ENCODE measurements around the gene ASPG. TPM values are rescaled to one million over a fixed set of nuclear protein-coding genes. Genes with fewer than 3 reads are reported as not detected.

The ASPG gene
- polyA plus RNA-seq, 1 donor (not counting 4 experiments of a cell fraction or from before 2014, with no cell fraction given) = 0.10 TPM

- Histone ChIP-seq H3K27ac (ENCODE audit: control insufficient read depth, insufficient read depth, low read length) (no peak overlapping the region), H3K9me1 (ENCODE audit: control insufficient read depth, extremely low read depth, insufficient read depth, low read length) (no peaks in the 10 kb centered on the region), H4K20me1 (ENCODE audit: control insufficient read depth, extremely low read depth, insufficient read depth, low read length) (no peaks in the 10 kb centered on the region), H3K4me3 (ENCODE audit: control insufficient read depth in 2 of 3, extremely low read depth in 1 of 3, insufficient read depth in 2 of 3, low read depth in 1 of 3, low read length in 3 of 3) (no peak overlapping the region), H3K27me3 (ENCODE audit: control insufficient read depth, extremely low read depth, insufficient read depth, low read length) (peaks cover 7% of the 10 kb centered on the region), H3K79me2 (ENCODE audit: control insufficient read depth, insufficient read depth, low read length) (no peaks in the 10 kb centered on the region), H3K9ac (ENCODE audit: control insufficient read depth, extremely low read depth, insufficient read depth, low read length) (no peak overlapping the region), H2AFZ (ENCODE audit: control insufficient read depth, low read length) (peak overlapping the region; percentile 40), H3K36me3 (ENCODE audit: control insufficient read depth in 2 of 2, extremely low read depth in 1 of 2, insufficient read depth in 2 of 2, low read length in 2 of 2) (no peaks in the 10 kb centered on the region), H3K4me1 (ENCODE audit: control insufficient read depth, extremely low read depth, insufficient read depth, low read length) (no peaks in the 10 kb centered on the region), H3K9me3 (ENCODE audit: control insufficient read depth, low read depth, low read length) (no peaks in the 10 kb centered on the region), H3K4me2 (ENCODE audit: control insufficient read depth, extremely low read depth, insufficient read depth, low read depth, low read length) (peak overlapping the region; percentile 22)
- DNase-seq (ENCODE audit: low read depth, low spot score) (peak; percentile 76), FAIRE-seq (peak; percentile 92)
- dilution Hi-C loops (cut with MboI; ENCODE audit: extremely low pct_ligation_motif_present, low sequenced_read_pairs) = no loop called here
- TF ChIP-seq CTCF (optimal IDR thresholded peaks at IDR 0.05 in 1 of 3, IDR thresholded peaks at IDR 0.05 in 1 of 3, conservative IDR thresholded peaks at IDR 0.05 in 1 of 3; ENCODE audit: extremely low read depth in 1 of 3, insufficient read depth in 2 of 3, low read length in 3 of 3) (peak; percentile 100), EZH2 (IDR thresholded peaks at IDR 0.05; ENCODE audit: low read length) (no peak)
Measured at GRCh38 chr14:104078031-104078455, 7.5 kb upstream of the ASPG start.

- FAIRE-seq = no peak
- H3K4me3 ChIP-seq (ENCODE audit: control insufficient read depth in 2 of 3, extremely low read depth in 1 of 3, insufficient read depth in 2 of 3, low read depth in 1 of 3, low read length in 3 of 3) = no peak overlapping the region
- H3K4me2 ChIP-seq (ENCODE audit: control insufficient read depth, extremely low read depth, insufficient read depth, low read depth, low read length) = no peak overlapping the region
- H3K9me3 ChIP-seq (ENCODE audit: control insufficient read depth, low read depth, low read length) = no peaks in the 10 kb centered on the region
- H3K27me3 ChIP-seq (ENCODE audit: control insufficient read depth, extremely low read depth, insufficient read depth, low read length) = peaks cover 16% of the 10 kb centered on the region
- no peaks in the 10 kb centered on the region for H4K20me1 ChIP-seq (ENCODE audit: control insufficient read depth, extremely low read depth, insufficient read depth, low read length)
- no peak for DNase-seq (ENCODE audit: low read depth, low spot score)
- H3K79me2 ChIP-seq (ENCODE audit: control insufficient read depth, insufficient read depth, low read length) = no peaks in the 10 kb centered on the region
- no peaks in the 10 kb centered on the region for H3K9me1 ChIP-seq (ENCODE audit: control insufficient read depth, extremely low read depth, insufficient read depth, low read length)
- H3K4me1 ChIP-seq (ENCODE audit: control insufficient read depth, extremely low read depth, insufficient read depth, low read length) = no peaks in the 10 kb centered on the region
- no peak overlapping the region for H3K27ac ChIP-seq (ENCODE audit: control insufficient read depth, insufficient read depth, low read length)
- no peak overlapping the region for H3K9ac ChIP-seq (ENCODE audit: control insufficient read depth, extremely low read depth, insufficient read depth, low read length)
- H2AFZ ChIP-seq (ENCODE audit: control insufficient read depth, low read length) = no peak overlapping the region
- H3K36me3 ChIP-seq (ENCODE audit: control insufficient read depth in 2 of 2, extremely low read depth in 1 of 2, insufficient read depth in 2 of 2, low read length in 2 of 2) = no peaks in the 10 kb centered on the region
- TF ChIP-seq EZH2 (IDR thresholded peaks at IDR 0.05; ENCODE audit: low read length) (no peak), CTCF (optimal IDR thresholded peaks at IDR 0.05 in 1 of 3, IDR thresholded peaks at IDR 0.05 in 1 of 3, conservative IDR thresholded peaks at IDR 0.05 in 1 of 3; ENCODE audit: extremely low read depth in 1 of 3, insufficient read depth in 2 of 3, low read length in 3 of 3) (no peak)
- dilution Hi-C loops (cut with MboI; ENCODE audit: extremely low pct_ligation_motif_present, low sequenced_read_pairs) = no loop called here
Measured at GRCh38 chr14:104080376-104081260, 4.9 kb upstream of the ASPG start.

Measured in keratinocyte (primary cell).